Frontal cortex (tissue), 4 donors: ENCODE data around the gene BRWD1. TPM values are rescaled to one million over a fixed set of nuclear protein-coding genes. Genes with fewer than 3 reads are reported as not detected.
"Not testable (repeated sequence)": the region's sequence is repeated elsewhere in the genome, so short reads cannot be mapped to it uniquely, and the experiment has no call there.

Experiments used
- DNase-seq, 2 donors: peaks; one replicate each; pipeline ENCODE4 v3.0.0; 2012; ENCODE audit warnings: low spot score in 2 of 2
- FAIRE-seq: peaks from 2 replicates; lab custom pipeline; 2012; peaks lifted over from hg19 to GRCh38; lab: Jason Lieb, UNC
- total RNA-seq: library from RNA; depleted of rRNA; stranded (reverse); fragments of >200 nt; gene quantifications from one replicate; pipeline ENCODE4 v1.2.3, GENCODE V29; 2014
- donor health status: control.
- donor health status: control.
- donor health status: control.

Gene BRWD1
- total RNA-seq, 1 donor from 2014 or later, result 399 TPM

GRCh38 chr21:39300587-39300986, 12.8 kb downstream of the BRWD1 start:
- DNase-seq (no peak), FAIRE-seq (no peak)

GRCh38 chr21:39296891-39297290, 16.5 kb downstream of the BRWD1 start:
- DNase-seq (no peak), FAIRE-seq (no peak)

- DNase-seq, result no peak
- no peak for FAIRE-seq
Observed at GRCh38 chr21:39288987-39289386, 24.4 kb downstream of the BRWD1 start.

- FAIRE-seq (no peak), DNase-seq (no peak)
Observed at GRCh38 chr21:39282911-39283310, 30.5 kb downstream of the BRWD1 start.

GRCh38 chr21:39281853-39282252, 31.6 kb downstream of the BRWD1 start:
- FAIRE-seq (peak; percentile 56), DNase-seq (no peak)

- DNase-seq (no peak), FAIRE-seq (no peak)
Observed at GRCh38 chr21:39281207-39281606, 32.2 kb downstream of the BRWD1 start.

- no peak for DNase-seq
- FAIRE-seq, result no peak
Observed at GRCh38 chr21:39269620-39270019, 43.8 kb downstream of the BRWD1 start.

GRCh38 chr21:39265603-39266002, 47.8 kb downstream of the BRWD1 start:
- no peak for FAIRE-seq

GRCh38 chr21:39263372-39263771, 50.1 kb downstream of the BRWD1 start:
- FAIRE-seq (no peak), DNase-seq (no peak)

More at GRCh38 chr21:39265603-39266002, 47.8 kb downstream of the BRWD1 start:
- DNase-seq, result no peak

GRCh38 chr21:39258207-39258606, 55.2 kb downstream of the BRWD1 start:
- DNase-seq (no peak), FAIRE-seq (no peak)

- no peak for FAIRE-seq
- DNase-seq, result no peak
Observed at GRCh38 chr21:39251326-39251725, 62.1 kb downstream of the BRWD1 start.

GRCh38 chr21:39238275-39238674, 75.2 kb downstream of the BRWD1 start:
- DNase-seq, result no peak
- FAIRE-seq, result no peak

- no peak for FAIRE-seq
- DNase-seq, result no peak
Observed at GRCh38 chr21:39232861-39233291, 80.6 kb downstream of the BRWD1 start.

- FAIRE-seq (no peak), DNase-seq (no peak)
Observed at GRCh38 chr21:39224930-39225329, 88.5 kb downstream of the BRWD1 start.

- no peak for FAIRE-seq
- no peak for DNase-seq
Observed at GRCh38 chr21:39221997-39222486, 91.4 kb downstream of the BRWD1 start.

- DNase-seq (no peak), FAIRE-seq (no peak)
Observed at GRCh38 chr21:39221282-39221996, 92.0 kb downstream of the BRWD1 start.

- not testable (repeated sequence) for DNase-seq, FAIRE-seq
Observed at GRCh38 chr21:39220875-39221274, 92.6 kb downstream of the BRWD1 start.

GRCh38 chr21:39220150-39220549, 93.3 kb downstream of the BRWD1 start:
- no peak for DNase-seq
- FAIRE-seq, result no peak

- DNase-seq, result no peak
- FAIRE-seq, result no peak
Observed at GRCh38 chr21:39218082-39218409, 95.4 kb downstream of the BRWD1 start.

GRCh38 chr21:39217356-39218081, 95.9 kb downstream of the BRWD1 start:
- FAIRE-seq (no peak), DNase-seq (no peak)

- FAIRE-seq (no peak), DNase-seq (no peak)
Observed at GRCh38 chr21:39216290-39216689, 97.1 kb downstream of the BRWD1 start.
